IPS DF 19.7 (cell line): ENCODE results near the gene SCARB2.

Experiments used
- DNase-seq: peaks from one replicate; pipeline ENCODE4 v3.0.0-alpha.2; 2013; ENCODE audit warnings: low read depth, low spot score

The SCARB2 gene

DNA sequence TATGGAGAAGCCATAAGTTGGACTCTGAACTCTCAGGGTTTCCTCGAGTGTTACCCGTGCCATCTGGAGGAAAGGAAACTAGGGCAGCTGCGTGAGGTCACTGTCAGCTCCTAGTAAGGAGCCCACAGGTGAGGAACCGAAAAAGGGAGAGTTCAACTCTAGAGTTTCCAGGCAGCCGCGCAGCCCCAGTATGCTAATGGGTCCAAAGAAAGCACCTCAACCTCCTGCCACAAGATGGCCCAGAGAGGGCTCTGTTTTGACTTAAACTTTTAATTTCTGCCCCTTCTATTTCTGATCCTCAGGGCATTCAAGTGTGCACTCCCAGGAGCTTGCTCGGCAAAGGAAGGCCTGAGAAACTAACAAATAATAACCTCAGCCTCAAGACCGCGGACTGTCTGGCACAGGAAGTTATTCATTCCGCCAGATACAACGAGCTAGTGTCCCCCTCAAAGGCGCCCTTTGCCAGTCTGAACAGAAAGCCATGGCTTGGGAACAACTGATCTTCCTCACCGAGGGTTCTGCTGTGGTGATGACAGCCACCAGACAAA lies 13.9 kb downstream of the SCARB2 start:
- no peak for DNase-seq

DNA sequence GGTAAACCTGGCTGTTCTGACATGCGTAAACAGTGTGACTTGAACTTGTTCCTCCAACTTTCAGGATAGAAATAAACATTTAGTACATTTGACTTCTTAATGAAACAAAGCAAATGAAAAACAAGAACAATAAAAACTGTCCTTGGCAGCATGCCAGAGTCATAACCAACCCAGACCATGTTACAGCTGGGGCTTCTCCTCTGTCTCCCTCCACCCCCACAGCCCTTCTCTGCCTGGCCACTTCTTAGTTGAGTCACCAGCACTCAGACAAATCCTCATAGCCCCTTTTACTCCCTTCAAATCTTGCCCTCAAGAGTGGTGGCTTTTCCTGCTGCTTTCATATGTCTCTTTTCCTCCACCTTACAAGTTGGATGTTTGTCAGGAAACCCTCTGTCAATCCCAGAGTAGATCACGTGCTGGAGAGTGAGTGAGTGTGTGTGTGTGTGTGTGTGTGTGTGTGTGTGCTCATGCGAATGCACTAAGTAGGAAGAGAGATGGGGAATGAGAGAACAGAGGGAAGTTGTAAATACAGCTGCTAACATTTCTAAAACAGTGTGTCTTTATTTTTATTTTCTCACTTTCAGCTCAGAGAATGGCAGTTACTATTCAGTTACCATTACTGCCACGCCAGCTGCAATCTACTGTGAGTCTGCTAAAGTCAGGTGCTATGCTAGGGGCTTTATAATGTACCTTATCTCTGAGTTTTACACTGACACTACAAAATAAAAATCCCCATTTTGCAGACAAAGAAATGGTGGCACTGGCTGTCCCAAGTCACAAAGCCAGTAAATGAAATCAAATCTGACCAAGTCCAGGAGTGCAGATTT lies 15.0 kb downstream of the SCARB2 start:
- DNase-seq: no peak

DNA sequence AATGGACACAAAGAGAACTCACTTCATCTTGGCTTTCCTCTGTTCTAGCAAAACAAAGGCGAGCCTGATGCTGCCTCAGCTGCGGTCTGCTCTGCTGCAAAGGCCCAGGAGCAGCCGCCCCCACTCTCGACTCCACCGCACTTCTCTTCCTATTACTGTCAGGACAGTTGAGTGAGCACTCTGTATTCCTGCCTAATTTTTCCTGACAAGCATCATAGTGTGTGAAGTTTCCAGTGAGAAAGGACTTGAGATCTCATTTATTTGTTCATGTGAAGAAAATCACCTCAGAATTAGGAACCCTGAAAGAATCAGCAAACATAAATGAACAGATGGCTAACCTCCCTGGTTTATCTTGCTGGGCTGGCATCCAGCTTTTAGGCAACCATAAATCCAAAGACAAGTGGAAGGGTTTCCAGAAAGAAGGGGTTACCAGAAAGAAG lies 15.6 kb downstream of the SCARB2 start:
- no peak for DNase-seq

DNA sequence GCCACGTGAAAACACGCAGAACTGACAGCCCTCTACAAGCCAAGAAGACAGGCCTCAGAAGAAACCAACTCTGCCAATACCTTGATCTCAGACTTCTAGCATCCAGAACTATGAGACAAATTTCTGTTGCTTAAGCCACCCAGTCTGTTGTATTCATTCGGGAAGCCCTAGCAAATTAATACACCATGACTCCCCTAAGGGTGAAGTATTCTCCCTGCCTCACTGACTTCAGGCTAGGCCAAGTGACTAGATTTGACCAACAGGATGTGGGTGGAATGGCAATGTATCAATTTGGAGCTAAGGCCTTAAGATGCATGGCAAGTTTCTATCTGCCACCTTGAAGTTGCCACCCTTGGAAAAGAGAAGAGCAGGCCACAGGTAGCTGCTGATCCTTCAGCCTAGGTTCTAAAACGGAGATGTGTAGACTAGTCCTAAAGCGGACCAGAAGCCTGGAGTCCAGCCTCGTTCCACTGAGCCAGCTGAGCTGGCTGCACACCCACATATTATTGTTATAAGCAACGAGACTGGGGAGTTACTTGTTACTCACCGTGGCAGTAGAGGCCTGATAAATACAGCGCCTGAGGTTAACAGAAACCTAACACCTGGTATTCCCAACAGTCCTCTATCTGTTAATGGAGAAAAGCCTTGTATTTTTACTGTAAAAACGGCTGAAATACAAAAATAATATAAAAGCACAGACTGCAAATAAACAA lies 16.4 kb downstream of the SCARB2 start:
- DNase-seq: no peak

DNA sequence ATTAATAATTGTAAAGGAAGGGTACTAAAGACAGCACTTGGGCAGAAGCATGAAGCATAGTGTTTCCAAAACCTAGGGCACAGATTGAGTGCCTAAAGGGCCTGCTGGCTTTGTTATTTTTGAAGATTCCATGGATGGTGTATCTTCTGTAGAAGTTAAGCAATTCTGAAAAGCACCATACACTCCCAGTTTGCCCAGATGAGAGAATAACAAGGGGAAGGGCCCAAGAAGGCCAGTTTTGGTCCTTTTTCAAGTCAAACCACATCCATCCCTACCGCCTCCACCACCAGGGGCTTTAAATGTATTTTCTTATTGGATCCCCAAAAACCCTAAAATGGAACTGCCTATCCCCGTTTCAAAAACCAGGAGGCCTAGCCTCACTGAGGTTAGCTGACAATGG lies 17.2 kb downstream of the SCARB2 start:
- DNase-seq: no peak

DNA sequence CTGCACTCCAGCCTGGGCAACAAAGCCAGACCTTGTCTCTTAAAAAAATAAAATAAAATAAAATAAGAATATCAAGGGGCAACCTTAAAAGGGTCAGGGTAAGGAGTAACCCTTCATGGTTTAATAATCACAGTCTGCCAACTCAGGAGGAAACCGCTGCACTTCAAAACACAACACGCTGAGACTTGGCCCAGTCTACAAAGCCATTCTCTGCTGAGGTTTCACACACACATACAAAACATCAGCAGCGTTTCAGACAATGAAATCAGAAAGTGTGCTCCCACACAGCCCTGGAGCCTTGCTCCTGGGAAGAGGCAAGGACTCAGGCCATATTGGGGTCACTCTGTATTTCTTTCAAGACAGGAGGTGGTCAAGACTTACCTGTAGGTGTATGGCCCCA lies 18.3 kb downstream of the SCARB2 start:
- DNase-seq: no peak

DNA sequence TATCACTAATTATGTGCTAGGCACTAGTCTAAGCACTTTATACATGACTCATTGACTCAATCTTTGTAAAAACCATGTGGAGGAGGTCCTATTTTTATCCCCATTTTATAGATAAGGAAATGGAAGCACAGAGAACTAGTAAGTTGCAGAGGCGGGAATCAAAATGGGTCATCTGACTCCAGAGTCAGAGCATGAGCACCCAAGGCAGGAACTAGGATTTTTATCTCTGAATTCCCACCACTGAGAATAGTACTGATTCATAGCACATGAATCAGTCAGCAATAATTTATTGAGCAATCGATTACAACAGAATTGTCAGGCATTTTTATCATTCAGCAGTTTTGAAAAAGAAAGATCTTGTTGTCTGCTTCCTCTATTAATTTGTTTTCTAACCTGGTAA lies 19.3 kb downstream of the SCARB2 start:
- DNase-seq: no peak

DNA sequence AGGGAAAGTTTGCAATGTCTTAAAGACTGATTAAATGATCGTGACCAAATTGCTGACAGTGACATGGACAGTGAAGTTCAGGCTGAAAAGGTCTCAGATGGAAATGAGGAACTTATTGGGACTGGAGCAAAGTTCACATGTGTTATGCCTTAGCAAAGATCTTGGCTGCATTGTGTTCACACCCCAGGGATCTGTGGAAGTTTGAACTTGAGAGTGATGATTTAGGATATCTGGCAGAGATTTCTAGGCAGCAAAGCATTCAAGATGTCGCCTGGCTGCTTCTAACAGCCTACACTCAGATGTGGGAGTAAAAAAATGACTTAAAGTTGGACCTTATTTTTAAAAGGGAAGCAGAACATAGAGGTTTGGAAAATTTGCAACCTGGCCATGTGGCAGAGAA lies 21.4 kb downstream of the SCARB2 start:
- DNase-seq: no peak

DNA sequence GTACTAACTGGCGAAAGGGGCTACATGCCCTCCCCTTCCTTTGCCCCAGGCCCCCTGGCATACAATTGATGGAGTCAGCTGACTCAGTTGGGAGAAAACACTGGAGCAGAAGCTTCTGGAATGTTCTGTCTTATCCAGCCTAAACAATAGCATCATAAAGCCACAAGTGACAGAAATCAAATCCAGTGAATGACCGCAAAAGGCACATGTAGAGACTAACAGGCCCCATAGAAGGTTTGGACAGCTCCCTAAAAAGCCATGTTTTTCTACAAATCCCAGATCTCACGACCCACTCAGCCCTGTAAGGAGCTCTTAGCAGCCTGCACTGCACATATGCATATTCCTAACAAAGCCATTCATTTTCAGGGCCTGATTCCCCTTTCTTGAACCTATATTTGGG lies 25.1 kb downstream of the SCARB2 start:
- DNase-seq: no peak

DNA sequence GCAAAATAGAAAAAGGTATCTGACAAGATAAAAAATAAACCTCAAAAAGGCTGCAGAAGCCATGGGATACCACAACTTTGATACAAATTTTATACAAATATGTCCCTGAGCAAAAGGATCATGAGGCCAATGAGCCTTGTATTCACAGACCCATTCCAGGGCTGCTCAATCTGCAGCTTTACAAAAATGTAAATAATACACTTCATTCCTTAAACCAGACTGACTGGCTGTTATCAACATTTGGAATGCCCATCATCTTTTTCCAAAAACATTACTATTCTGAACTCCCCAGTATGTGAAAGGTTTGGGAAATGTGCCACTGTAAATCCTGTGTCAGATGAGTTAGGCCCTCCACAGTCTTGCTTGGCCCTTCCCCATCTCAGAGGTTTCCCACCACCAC lies 25.5 kb downstream of the SCARB2 start:
- DNase-seq: no peak

DNA sequence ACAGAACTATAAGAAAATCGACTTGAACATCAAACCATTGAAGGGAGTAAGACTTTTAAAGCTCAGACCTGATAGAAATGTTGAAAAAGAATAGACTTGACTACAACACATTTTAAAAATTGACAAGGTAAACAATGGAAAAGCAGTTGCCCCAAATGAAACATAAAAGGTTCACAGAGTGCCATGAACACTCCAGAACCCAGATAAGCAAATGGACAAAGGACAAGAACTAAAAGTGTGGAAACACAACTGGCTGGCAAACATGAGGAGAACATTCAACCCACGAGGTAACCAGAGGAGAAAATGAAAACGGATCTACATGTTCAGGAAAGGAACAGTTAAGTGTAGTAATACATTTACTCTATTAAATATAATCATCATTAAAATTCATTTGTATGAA lies 26.5 kb downstream of the SCARB2 start:
- no peak for DNase-seq

DNA sequence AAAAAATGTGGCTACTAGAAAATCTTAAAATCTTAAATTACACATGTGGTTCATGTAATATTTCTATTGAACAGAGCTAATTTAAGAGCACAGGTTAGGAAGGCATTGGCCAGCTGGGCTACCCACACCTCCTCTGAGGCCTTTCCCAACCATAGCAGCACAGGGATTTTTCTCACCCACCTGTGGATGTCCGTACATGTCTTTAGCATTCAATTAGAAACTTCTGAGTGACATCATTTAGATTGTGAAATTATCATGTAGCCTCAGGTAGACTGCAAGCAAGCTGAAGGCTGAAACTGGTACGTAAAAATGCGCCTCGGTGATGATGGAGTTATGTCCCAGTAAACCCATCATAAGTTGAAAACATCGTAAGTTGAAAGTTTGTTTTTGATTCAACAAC lies 31.2 kb downstream of the SCARB2 start:
- DNase-seq: no peak

DNA sequence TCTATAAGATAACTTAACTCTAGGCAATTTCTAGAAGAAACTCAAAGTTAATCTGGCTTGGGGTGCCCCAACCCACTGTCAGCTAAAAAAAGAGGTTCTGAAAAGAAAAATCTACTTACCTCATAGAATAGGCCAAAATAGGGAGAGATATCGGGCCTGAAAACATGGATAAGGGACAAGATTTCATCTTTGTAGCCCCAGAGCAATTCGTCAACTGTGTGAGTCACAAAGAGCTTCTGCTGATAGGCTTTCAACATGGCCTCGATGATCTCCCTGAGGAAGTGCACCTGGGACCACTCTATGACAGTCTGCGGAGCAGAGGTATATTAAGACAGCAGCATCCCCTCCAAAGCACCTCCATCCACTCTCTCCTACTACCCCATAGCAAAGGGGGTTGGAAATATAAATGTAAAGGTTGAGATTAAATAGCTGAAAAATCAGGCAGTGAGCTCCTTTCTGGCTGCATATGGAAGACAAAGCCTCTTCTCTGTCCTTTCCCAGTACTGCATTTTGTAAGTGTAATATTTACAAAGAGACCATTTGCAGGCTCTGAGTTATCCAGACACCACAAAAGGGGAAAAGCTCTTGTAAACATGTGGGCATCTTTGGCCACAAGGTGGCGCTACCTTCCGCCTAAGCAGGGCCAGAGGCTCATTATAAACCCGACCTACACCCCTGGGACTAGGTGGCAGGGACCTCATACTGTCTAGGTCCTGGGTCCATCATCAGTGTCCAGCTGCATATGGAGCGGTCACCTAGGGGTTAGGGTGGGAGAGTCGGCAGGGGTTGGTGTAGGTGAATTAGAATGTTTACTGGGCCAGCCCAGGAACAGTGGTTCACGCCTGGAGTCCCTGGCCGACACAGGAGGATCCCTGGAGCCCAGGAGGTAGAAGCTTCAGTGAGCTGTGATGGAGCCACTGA lies 34.0 kb downstream of the SCARB2 start:
- peak; percentile 50 for DNase-seq

DNA sequence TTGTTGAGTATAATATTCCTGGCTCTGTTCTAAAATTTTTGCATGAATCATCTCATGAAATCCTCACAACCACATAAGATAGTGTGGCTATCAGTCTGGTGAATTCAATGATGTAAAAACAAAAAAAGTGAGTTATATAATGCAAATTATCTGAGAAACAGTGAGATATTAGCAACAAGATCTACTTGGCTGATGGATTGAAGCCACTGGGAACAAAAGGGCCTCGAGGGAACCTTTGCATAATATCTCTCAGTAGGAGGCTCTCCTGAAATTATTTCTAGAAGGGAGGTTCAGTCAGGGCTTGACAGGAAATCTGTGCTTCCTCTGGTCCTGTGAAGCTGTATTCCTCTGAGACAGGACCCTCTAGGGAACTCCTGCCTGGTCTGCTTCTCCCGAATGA lies 35.3 kb downstream of the SCARB2 start:
- no peak for DNase-seq

DNA sequence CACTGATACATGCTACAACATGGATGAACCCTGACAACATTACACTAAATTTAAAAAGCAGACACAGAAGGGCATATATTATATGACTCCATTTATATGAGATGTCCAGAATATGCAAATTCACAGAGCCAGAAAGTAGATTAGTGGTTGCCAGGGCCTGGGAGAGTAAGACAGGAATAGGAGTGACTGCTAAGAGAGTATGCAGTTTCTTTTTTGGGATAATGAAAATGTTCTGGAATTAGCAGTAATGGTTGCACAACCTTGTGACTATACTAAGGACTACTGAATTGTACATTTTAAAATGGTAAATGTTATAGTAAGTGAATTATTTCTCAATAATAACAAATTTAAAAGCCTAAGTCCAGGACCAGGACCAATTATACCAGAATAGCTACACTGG lies 35.9 kb downstream of the SCARB2 start:
- DNase-seq: no peak

DNA sequence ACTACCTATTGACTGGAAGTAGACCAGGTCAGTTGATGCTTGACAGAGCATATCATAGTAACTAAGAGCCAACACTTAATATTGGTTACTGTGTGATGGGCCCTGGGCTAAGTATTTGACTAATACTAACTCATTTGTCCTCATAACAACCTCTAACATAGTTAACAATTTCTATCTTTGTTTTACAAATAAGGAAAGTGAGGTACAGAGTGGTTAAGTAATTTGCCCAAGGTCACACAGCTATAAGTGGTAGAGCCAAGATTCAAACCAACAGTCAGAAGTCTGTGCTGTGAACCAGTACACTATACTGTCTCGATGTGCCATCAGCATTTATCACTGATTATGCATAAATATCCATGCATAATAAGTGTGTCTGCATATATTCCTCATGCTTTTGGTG lies 38.3 kb downstream of the SCARB2 start:
- no peak for DNase-seq

DNA sequence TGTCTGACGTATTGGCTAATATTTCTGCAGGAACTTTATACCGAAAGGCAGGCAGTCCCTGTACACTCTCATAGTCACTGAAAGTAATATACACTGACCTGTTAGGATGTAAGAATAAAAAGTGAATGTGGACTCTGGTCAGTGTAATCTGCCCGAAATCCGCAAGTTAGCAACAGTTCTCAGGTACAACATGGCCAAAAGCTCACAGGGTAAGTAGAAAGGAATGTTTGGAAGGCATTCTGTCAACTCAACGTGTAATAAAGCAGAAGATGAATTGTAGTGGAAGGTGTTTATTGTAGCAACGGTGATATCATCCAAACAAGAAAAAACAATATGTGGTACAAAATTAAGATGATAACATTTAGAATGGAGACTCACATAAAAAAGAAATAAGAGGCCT lies 39.4 kb downstream of the SCARB2 start:
- DNase-seq: no peak

DNA sequence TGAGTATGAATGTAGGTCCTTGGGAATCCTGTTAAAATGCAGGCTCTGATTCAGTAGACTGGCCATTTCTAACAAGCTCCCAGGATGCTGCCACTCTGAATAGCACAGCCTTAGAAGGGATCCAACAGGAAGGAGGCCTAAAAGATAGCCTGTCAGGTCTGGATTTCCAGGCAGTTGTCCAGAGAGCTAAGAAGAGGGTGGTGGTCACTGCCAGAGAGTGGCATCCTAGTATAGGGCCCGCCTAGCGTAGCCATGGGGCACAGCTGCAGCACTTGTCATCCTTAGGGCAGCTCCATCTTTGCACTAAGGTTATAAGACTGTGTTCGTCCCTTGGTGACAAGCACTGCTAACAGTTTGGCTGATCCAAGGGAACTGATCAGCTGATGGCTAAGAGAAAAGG lies 44.9 kb downstream of the SCARB2 start:
- DNase-seq: no peak

DNA sequence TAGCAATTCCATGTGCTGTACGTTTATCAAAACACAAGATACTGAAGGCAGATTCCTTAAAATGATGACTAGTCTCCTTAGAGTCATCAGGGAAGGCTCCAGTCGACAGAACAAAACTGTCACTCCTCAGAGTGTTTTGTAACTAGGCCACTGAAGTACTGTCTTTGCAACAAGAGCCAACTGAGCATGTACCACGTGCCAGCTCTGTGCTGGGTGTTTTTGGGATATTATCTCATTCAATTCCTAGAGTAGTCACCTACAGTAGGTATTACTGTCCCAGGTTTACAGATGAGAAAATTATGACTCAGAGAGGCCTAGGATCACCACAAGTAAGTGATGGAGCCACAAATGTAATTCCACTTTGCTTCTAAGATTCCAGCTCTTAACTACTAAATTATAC lies 47.1 kb downstream of the SCARB2 start:
- no peak for DNase-seq

DNA sequence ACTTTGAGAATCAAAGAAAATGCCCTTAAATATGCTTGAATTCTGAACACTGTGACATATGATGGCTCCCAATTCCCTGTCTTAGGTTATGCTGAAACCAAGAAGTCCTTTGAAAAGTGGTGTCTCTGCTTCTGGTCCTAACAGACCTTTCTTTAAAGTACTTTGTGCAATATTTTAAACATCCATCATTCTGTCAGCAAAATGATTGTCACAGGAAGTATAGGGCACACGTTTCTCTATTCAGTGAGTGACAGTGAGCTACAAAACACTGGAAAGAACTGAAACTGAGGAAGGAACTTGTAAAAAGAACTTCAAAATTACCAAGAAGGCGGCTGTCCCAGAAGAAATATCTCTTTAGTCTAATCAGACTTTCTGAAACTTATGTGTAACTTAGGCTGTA lies 53.3 kb downstream of the SCARB2 start:
- no peak for DNase-seq

DNA sequence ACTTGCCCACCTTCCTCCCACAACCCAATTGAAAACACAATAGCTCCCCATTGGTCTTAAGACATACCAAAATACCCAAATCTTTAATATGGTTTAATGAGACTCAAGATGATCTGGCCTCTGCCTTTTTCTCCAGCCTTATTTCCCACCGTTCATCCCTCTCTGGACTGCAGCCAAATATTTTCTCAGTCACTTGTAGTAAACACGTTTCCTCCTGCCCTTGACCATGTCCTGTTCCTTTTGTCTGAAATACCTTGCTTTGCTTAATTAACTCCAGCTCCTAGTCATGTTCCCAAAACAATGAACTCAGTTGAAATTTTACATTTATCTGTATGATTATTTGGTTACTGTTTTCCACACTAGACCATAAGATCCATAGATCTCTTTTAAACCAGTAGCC lies 57.0 kb downstream of the SCARB2 start:
- no peak for DNase-seq

DNA sequence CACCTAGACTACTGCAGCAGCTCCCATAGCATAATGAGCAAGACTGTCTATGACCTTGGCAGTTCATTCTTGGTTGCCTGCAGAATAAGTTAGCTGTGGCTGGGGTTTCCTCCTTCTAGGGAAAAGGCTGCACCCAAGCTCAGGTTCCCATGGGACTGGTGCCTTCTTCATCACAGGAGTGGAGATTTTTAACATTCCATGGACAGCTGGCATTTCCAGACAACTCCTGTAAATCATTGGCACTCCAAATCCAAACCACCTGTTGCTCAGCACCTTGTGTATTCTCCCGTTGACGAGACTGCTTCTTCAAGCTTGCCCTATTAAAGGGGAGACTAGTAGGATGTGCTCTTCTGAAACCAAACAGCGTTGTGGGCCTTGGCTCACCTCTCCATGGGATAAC lies 57.6 kb downstream of the SCARB2 start:
- DNase-seq: no peak
